Upper lobe of left lung (tissue), 6 donors: Measurements from ENCODE around the gene RIMBP2. TPM values are rescaled to one million over a fixed set of nuclear protein-coding genes. Genes with fewer than 3 reads are reported as not detected.

Experiments used
- ATAC-seq, 2 donors: fragments of 200-7000 bp; cut with Tn5 transposase; one replicate each; pipeline ENCODE4 v1.9.1; 2022; ENCODE audit warnings: mild to moderate bottlenecking in 2 of 2, moderate library complexity in 2 of 2; ENCODE audit not compliant: low FRiP score in 2 of 2
- DNase-seq, 2 donors: peaks; one replicate each; pipeline ENCODE4 v3.0.0-alpha.2; 2019 to 2020
- H3K27ac ChIP-seq, 4 donors: fragments of 200-600 bp; sonication (generic); one replicate each; pipeline ENCODE4 v1.5.1; 2016 to 2019
- H3K27me3 ChIP-seq, 4 donors: fragments of 200-600 bp; sonication (generic); one replicate each; pipeline ENCODE4 v1.5.1; 2017 to 2019
- H3K36me3 ChIP-seq, 4 donors: fragments of 200-600 bp; sonication (generic); one replicate each; pipeline ENCODE4 v1.5.1; 2016 to 2019
- H3K4me1 ChIP-seq, 4 donors: fragments of 200-600 bp; sonication (generic); one replicate each; pipeline ENCODE4 v1.5.1; 2018 to 2019
- H3K4me3 ChIP-seq, 4 donors: fragments of 200-600 bp; sonication (generic); one replicate each; pipeline ENCODE4 v1.5.1; 2017 to 2019; ENCODE audit warnings: mild to moderate bottlenecking in 2 of 4, moderate library complexity in 1 of 4
- H3K9me3 ChIP-seq, 4 donors: fragments of 200-600 bp; sonication (generic); one replicate each; pipeline ENCODE4 v1.5.1; 2018 to 2019
- EP300 ChIP-seq, 4 donors: sonication (generic); formaldehyde crosslinking; IDR thresholded peaks; one replicate each; pipeline ENCODE4 v1.5.1; 2017; ENCODE audit warnings: antibody characterized with exemption in 4 of 4, control low read depth in 2 of 4
- POLR2A ChIP-seq, 4 donors: fragments of 450-650 bp; IDR thresholded peaks; one replicate each; pipeline ENCODE4 v1.5.1; 2016 to 2017; ENCODE audit warnings: antibody characterized with exemption in 4 of 4, mild to moderate bottlenecking in 2 of 4
- POLR2AphosphoS5 ChIP-seq, 2 donors: sonication (generic); formaldehyde crosslinking; IDR thresholded peaks; one replicate each; pipeline ENCODE4 v1.5.1; 2017; ENCODE audit warnings: antibody characterized with exemption in 2 of 2
- WGBS, 2 donors: methylation state at CpG; one replicate each; pipeline ENCODE4 v1.1.5; 2017 to 2018; 5-methylcytosine and 5-hydroxymethylcytosine counted together
- total RNA-seq, 6 donors: library from RNA; depleted of rRNA in 4 of 6; stranded (reverse); fragments of >200 nt in 4 of 6; gene quantifications; one replicate each; pipeline versions ENCODE4 v1.1.0 to v1.2.1, GENCODE V29; 2016 to 2021
- TF ChIP-seq, protein P1 (sequence below), 6 experiments: fragments of 450-650 bp in 4 of 6; fragments of 200-600 bp in 2 of 6; sonication (generic) in 2 of 6; IDR thresholded peaks; one replicate each; pipeline ENCODE4 v1.5.1; 2016 to 2019; ENCODE audit warnings: antibody characterized with exemption in 6 of 6
- donor health status: DM: no; HTN: no; CAD: no; lungs with moderate emphysema.
- donor health status: DM: no; HTN: yes; CAD: no; lungs with severe emphysema.

RIMBP2 gene
- total RNA-seq, 6 donors from 2014 or later: 0.23 to 3.9 (median 0.44) TPM; not detected in 1

DNA sequence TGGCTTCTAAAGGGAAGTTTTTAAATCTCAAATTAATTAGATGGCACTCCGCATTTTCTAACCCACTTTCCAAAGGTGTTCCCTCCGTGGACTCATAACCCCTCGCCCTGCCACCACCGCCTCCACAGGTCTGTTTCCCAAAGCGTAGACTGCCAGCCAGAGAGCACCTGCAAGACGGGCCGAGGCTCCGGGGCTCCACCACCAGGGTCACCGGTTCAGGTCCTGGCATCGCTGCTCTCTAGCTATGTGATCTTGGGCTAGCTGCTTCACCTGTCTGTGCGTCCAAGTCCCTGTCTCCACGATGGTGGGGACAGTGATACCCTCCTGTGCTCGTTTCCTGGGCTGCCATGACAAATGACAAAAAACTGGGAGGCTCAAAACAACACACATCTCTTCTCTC, 11.5 kb downstream of the RIMBP2 start:
- TF ChIP-seq POLR2A (IDR thresholded peaks at IDR 0.05): no peak
- no peak for TF ChIP-seq POLR2AphosphoS5 (IDR thresholded peaks at IDR 0.05)
- TF ChIP-seq EP300 (IDR thresholded peaks at IDR 0.05): no peak
- TF ChIP-seq, protein P1, sequence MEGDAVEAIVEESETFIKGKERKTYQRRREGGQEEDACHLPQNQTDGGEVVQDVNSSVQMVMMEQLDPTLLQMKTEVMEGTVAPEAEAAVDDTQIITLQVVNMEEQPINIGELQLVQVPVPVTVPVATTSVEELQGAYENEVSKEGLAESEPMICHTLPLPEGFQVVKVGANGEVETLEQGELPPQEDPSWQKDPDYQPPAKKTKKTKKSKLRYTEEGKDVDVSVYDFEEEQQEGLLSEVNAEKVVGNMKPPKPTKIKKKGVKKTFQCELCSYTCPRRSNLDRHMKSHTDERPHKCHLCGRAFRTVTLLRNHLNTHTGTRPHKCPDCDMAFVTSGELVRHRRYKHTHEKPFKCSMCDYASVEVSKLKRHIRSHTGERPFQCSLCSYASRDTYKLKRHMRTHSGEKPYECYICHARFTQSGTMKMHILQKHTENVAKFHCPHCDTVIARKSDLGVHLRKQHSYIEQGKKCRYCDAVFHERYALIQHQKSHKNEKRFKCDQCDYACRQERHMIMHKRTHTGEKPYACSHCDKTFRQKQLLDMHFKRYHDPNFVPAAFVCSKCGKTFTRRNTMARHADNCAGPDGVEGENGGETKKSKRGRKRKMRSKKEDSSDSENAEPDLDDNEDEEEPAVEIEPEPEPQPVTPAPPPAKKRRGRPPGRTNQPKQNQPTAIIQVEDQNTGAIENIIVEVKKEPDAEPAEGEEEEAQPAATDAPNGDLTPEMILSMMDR (IDR thresholded peaks at IDR 0.05): no peak
- no peaks in the 10 kb centered on the region for H3K27me3 ChIP-seq
- WGBS, 2 donors: 79 to 84% methylated on average over 13 of the region's 13 CpGs
- ATAC-seq (no peak), DNase-seq (peak in 1 of 2 donors; percentile 30)
- H3K4me3 ChIP-seq: no peak overlapping the region
- H3K9me3 ChIP-seq: no peaks in the 10 kb centered on the region
- no peaks in the 10 kb centered on the region for H3K36me3 ChIP-seq
- no peaks in the 10 kb centered on the region for H3K4me1 ChIP-seq
- no peak overlapping the region for H3K27ac ChIP-seq

DNA sequence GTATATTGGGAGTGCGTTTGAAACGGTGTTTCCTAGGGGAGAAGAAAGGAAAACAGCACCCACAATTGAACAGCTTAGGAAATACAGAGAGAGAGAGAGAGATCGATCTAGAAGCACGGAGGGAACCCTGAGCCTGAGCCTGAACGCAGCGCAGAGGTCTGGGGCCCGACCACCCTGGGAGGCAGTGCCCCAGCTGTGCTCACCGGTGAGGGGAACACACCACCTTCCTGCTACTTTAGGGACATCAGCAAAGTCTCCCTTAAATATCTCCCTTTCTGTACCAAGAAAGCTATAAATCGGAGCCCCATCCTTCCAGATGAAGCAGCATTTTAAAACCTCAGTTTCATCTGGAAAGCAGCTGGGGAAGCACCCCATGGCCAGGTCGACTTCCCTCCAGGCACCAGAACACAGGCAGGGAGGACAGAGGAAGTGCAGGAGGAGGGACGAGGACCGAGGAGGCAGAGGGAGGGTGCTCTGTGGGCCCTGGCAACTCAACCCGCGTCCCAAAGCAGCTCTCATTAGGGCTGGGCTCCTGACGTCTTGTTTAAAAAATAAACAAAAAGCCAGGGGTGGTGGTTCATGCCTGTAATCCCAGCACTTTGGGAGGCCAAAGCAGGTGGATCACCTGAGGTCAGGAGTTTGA, 12.2 kb downstream of the RIMBP2 start:
- whole genome bisulfite sequencing, 2 donors: 50% methylated on average over 14 to 15 of the region's 15 CpGs
- no peaks in the 10 kb centered on the region for H3K9me3 ChIP-seq
- no peaks in the 10 kb centered on the region for H3K4me1 ChIP-seq
- TF ChIP-seq EP300 (IDR thresholded peaks at IDR 0.05) (no peak), POLR2AphosphoS5 (IDR thresholded peaks at IDR 0.05) (no peak), POLR2A (IDR thresholded peaks at IDR 0.05) (no peak)
- TF ChIP-seq, protein P1 (IDR thresholded peaks at IDR 0.05): no peak
- H3K36me3 ChIP-seq: no peaks in the 10 kb centered on the region
- no peak overlapping the region for H3K27ac ChIP-seq
- peak in 1 of 2 donors; percentile 32 for DNase-seq
- H3K4me3 ChIP-seq: no peak overlapping the region
- no peak for ATAC-seq
- no peaks in the 10 kb centered on the region for H3K27me3 ChIP-seq

DNA sequence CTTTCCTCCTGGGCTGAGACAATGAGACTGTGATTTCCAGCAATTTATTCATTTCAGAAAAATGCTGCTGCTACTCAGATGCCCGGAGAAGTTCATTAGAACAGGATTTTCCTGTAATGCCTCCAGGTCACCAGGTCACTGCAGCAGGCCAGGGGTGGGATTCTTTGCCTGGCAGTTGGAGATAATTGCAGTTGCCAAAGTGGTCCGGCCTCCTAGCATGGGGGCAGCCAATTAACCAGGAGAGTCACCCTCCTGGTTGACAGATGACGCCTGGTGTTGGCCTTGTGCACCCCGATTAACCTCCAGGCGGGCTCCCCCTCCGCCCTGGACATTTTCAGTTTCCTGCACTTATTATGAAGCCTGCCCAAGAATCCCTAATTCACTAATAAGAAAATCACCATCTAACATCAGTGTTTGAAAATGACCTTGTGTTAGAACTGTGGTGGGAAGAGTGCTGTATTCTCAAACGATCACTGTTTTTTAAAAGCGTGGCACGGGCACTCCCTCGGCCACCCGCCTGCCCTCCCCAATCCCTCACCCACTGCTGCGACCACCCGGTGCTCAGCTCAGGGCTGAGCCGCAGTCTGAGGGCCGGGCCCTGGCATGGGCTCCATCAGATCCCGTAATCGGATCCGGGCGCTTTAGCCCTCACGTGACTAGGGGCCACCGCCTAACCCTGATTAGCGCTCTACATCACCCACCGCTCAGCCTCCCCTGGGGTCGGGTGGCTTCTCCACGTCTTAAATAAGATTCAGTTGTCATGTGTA, 12.9 kb downstream of the RIMBP2 start:
- Histone ChIP-seq H3K27me3 (no peaks in the 10 kb centered on the region), H3K27ac (no peak overlapping the region), H3K4me1 (no peaks in the 10 kb centered on the region), H3K4me3 (no peak overlapping the region), H3K36me3 (no peaks in the 10 kb centered on the region), H3K9me3 (no peaks in the 10 kb centered on the region)
- TF ChIP-seq POLR2A (IDR thresholded peaks at IDR 0.05): no peak
- no peak for TF ChIP-seq EP300 (IDR thresholded peaks at IDR 0.05)
- TF ChIP-seq, protein P1 (IDR thresholded peaks at IDR 0.05): no peak
- no peak for TF ChIP-seq POLR2AphosphoS5 (IDR thresholded peaks at IDR 0.05)
- 72 to 83% methylated on average over 23 to 25 of the region's 25 CpGs for whole genome bisulfite sequencing, 2 donors
- DNase-seq (peak in 1 of 2 donors; percentile 46), ATAC-seq (no peak)

DNA sequence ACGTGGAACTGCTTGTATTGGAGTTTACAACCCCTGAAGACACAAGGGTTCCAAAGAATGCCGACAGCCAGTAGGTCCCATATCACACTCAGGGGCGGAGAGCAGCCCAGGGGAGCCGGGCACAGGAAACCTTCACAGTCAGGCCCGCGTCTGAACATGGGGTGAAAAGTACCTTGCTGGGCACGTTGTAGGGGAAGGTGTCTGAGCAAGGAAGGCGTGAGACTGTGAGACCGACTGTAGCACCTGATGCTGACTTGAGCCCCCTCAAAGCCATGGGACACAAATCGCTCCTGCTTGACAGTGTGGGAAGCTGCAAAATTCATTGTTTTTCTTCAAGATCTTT, 14.7 kb downstream of the RIMBP2 start:
- DNase-seq: no peak
- TF ChIP-seq, protein P1 (IDR thresholded peaks at IDR 0.05): no peak
- TF ChIP-seq POLR2AphosphoS5 (IDR thresholded peaks at IDR 0.05) (no peak), POLR2A (IDR thresholded peaks at IDR 0.05) (no peak), EP300 (IDR thresholded peaks at IDR 0.05) (no peak)
- no peak for ATAC-seq

More for the DNA sequence above, 14.7 kb downstream of the RIMBP2 start:
- no peaks in the 10 kb centered on the region for H3K9me3 ChIP-seq
- no peaks in the 10 kb centered on the region for H3K36me3 ChIP-seq
- no peak overlapping the region for H3K4me3 ChIP-seq
- H3K27me3 ChIP-seq: no peaks in the 10 kb centered on the region
- 79 to 87% methylated on average over 10 of the region's 10 CpGs for WGBS, 2 donors
- H3K4me1 ChIP-seq: no peaks in the 10 kb centered on the region
- H3K27ac ChIP-seq: no peak overlapping the region
